Nephron progenitor cell (in vitro differentiated cells): Measurements from ENCODE around the gene PGAP6.

Source experiments
- DNase-seq: peaks from one replicate; pipeline ENCODE4 v3.0.0; 2021
- H3K27ac Mint-ChIP-seq: 2 replicates; pipeline ENCODE4 v1.8.0; 2021; ENCODE audit warnings: mild to moderate bottlenecking, moderate library complexity, mixed read lengths
- H3K27me3 Mint-ChIP-seq: 2 replicates; pipeline ENCODE4 v1.8.0; 2021; ENCODE audit warnings: mild to moderate bottlenecking, low read depth, mixed read lengths; ENCODE audit not compliant: poor library complexity
- H3K36me3 Mint-ChIP-seq: 2 replicates; pipeline ENCODE4 v1.8.0; 2021; ENCODE audit warnings: low read depth, mixed read lengths
- H3K4me1 Mint-ChIP-seq: 2 replicates; pipeline ENCODE4 v1.8.0; 2021; ENCODE audit warnings: mixed read lengths
- H3K4me3 Mint-ChIP-seq: 2 replicates; pipeline ENCODE4 v1.8.0; 2021; ENCODE audit warnings: mild to moderate bottlenecking, moderate library complexity, mixed read lengths
- H3K9me3 Mint-ChIP-seq: 2 replicates; pipeline ENCODE4 v1.8.0; 2021; ENCODE audit warnings: mild to moderate bottlenecking, moderate library complexity, mixed read lengths
- TF ChIP-seq, protein P1 (sequence below): fragments of 200-600 bp; sonication (generic); IDR thresholded peaks from 2 replicates; pipeline ENCODE4 v1.5.0; 2021; ENCODE audit warnings: antibody characterized with exemption

PGAP6 gene

DNA sequence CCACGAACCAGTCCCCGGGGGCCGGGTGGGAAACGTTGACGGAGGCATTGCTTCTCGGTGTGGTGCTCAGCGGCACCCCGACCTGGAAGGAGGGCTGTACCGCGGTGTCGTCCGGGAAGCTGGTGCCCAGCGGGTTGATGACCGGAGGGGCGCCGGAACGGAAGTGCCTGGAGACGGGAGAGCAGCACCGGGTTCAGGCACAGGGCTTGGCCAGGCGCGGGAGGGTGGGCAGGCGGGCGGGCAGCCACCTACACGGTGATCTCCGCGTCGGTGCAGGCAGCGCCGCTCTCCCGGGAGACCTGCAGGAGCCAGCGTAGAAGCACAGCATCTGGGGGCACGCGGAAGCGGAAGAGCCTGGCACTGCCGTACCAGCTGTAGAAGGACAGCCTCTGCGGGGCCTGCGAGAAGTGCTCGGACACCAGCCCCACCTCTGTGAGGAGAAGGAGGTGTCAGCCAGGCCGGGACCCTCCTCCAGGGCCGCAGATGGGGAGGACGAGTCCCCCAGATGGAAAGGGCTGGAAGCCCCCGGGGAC lies 4.3 kb downstream of the PGAP6 start:
- Mint-ChIP-seq H3K27me3 (peaks cover 3% of the 10 kb centered on the region), H3K9me3 (no peaks in the 10 kb centered on the region)

GRCh38 chr16:376817-377418 lies 4.9 kb downstream of the PGAP6 start:
- H3K36me3 Mint-ChIP-seq: no peaks in the 10 kb centered on the region
- no peaks in the 10 kb centered on the region for H3K27me3 Mint-ChIP-seq
- H3K4me3 Mint-ChIP-seq: no peak overlapping the region
- H3K9me3 Mint-ChIP-seq: no peaks in the 10 kb centered on the region
- DNase-seq: no peak
- H3K27ac Mint-ChIP-seq: no peak overlapping the region
- H3K4me1 Mint-ChIP-seq: peaks cover 15% of the 10 kb centered on the region
- TF ChIP-seq, protein P1, sequence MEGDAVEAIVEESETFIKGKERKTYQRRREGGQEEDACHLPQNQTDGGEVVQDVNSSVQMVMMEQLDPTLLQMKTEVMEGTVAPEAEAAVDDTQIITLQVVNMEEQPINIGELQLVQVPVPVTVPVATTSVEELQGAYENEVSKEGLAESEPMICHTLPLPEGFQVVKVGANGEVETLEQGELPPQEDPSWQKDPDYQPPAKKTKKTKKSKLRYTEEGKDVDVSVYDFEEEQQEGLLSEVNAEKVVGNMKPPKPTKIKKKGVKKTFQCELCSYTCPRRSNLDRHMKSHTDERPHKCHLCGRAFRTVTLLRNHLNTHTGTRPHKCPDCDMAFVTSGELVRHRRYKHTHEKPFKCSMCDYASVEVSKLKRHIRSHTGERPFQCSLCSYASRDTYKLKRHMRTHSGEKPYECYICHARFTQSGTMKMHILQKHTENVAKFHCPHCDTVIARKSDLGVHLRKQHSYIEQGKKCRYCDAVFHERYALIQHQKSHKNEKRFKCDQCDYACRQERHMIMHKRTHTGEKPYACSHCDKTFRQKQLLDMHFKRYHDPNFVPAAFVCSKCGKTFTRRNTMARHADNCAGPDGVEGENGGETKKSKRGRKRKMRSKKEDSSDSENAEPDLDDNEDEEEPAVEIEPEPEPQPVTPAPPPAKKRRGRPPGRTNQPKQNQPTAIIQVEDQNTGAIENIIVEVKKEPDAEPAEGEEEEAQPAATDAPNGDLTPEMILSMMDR: no peak

More for the DNA sequence above, 4.3 kb downstream of the PGAP6 start:
- Mint-ChIP-seq H3K4me1 (peaks cover 15% of the 10 kb centered on the region), H3K36me3 (no peaks in the 10 kb centered on the region), H3K27ac (no peak overlapping the region), H3K4me3 (no peak overlapping the region)
- no peak for DNase-seq
- TF ChIP-seq, protein P1: no peak

DNA sequence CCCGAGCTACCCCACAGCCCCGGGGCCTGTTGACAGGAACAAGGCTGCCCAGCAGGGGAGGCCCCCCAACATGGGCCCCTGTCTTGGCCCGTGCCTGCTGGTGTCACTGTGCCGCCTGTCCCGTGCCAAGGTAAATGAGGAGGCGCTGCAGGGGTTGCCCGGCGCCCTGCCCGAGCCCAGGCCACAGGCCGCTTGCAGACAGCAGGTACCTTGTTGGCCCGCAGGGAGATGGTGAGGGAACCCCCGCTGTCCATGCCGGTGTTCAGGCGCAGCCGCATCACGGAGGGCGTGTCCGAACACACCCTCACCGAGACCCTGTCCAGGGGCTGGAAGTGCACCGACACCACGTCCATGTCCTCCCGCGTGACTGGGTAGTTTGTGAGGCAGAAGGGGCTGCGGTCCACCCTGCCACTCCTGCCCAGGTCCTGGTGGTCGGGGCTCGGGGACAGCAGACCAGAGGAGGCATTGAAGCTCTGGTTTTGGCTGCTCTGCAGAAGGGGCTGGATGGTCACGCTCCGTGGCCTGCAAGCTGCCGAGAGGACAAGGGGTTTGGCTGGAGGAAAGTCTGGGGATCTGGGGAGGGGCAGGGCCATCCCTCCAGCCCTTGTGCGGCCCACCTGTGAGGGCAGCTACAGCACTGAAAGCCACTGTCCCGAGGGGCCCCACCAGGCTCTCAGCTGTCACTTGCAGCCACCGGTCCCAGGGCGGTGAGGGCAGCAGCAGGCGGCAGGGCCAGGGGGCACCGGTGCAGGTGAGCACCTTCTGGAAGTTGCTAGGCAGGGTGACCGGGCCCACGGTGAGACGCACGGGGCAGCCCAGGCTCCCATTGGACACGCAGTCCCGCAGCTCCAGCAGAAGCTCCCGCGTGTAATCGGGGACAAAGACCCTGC lies 5.6 kb downstream of the PGAP6 start:
- peaks cover 18% of the 10 kb centered on the region for H3K4me1 Mint-ChIP-seq
- no peaks in the 10 kb centered on the region for H3K27me3 Mint-ChIP-seq
- TF ChIP-seq, protein P1: no peak
- H3K4me3 Mint-ChIP-seq: no peak overlapping the region
- no peaks in the 10 kb centered on the region for H3K36me3 Mint-ChIP-seq
- H3K9me3 Mint-ChIP-seq: no peaks in the 10 kb centered on the region
- no peak overlapping the region for H3K27ac Mint-ChIP-seq
- DNase-seq: no peak

DNA sequence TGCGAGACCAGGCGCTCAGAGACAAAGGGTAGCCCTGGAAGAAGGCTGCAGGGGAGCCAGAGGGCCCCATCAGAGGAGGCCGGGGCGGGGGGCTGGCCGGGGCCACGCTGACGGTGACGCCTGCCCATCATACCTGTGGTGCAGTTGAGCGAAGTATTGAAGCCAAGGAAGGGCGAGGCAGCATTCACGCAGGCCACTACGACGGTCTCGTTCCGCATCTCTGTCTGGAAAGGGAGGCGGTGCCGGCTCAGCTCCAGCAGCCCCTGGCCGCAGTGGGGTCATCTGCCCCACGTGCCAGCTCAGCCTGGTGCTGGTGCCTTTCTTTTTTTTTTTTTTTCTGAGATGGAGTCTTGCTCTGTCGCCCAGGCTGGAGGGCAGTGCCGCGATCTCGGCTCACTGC lies 6.6 kb downstream of the PGAP6 start:
- Mint-ChIP-seq H3K36me3 (no peaks in the 10 kb centered on the region), H3K9me3 (no peaks in the 10 kb centered on the region), H3K27me3 (no peaks in the 10 kb centered on the region), H3K27ac (no peak overlapping the region), H3K4me3 (no peak overlapping the region), H3K4me1 (peaks cover 23% of the 10 kb centered on the region)
- no peak for DNase-seq
- TF ChIP-seq, protein P1: no peak

DNA sequence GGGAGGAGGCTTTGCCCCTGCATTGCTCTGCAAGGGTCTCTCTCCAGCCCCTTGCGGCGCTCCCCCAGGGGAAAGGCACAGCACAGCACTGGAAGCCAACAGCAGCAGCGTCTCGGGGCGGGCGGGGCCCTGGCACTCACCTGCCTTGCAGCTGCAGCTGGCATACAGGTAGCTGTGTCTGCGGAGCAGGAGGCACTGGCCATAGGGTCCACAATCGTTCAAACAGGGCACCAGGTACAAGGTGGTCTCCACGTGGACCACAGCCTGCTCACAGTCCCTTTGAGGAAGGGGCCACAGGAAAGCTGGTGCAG lies 7.2 kb downstream of the PGAP6 start:
- H3K36me3 Mint-ChIP-seq: no peaks in the 10 kb centered on the region
- no peaks in the 10 kb centered on the region for H3K9me3 Mint-ChIP-seq
- H3K27me3 Mint-ChIP-seq: no peaks in the 10 kb centered on the region
- H3K27ac Mint-ChIP-seq: no peak overlapping the region
- no peak for DNase-seq
- TF ChIP-seq, protein P1: no peak
- peaks cover 17% of the 10 kb centered on the region for H3K4me1 Mint-ChIP-seq
- H3K4me3 Mint-ChIP-seq: no peak overlapping the region
